ENCODE results near the gene OR5K2. TPM values are rescaled to one million over a fixed set of nuclear protein-coding genes. Genes with fewer than 3 reads are reported as not detected.
A peak's percentile ranks its signal among the peaks of the same experiment; 100 is the strongest.

Gene OR5K2
- total RNA-seq (2014; rRNA removed; shearing (Covaris generic)): 0.12 TPM in 1 of 2 replicates, not detected in the other

DNA sequence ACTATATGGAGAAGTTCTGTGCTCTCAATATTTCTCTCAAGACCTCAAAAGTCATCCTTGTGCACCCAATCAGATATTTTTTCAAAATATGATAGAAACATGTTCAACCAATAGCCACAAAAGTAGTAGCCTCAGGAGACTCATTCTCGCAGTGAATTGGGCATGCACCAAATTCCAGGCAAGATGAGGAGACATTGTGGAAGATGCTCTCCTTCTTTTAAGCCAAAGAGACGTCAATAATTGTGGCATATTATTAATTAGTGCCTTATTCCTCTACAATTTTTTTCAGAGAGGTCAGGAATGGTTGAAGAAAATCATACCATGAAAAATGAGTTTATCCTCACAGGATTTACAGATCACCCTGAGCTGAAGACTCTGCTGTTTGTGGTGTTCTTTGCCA is at the start of gene OR5K2:
Gene OR5K2 (plus strand): TSS at position 301 of the 400 bp plus-strand sequence. CDS start 0 bp downstream, at position 301.
- H3K4me3 ChIP-seq: no peak within 1 kb of the TSS

GRCh38 chr3:98449606-98450193 is 47.8 kb upstream of the OR5K2 start:
- Histone ChIP-seq H3K27ac (no peak overlapping the region), H3K27me3 (no peaks in the 10 kb centered on the region), H3K4me1 (no peaks in the 10 kb centered on the region), H3K36me3 (no peaks in the 10 kb centered on the region), H3K4me3 (no peak overlapping the region), H3K9me3 (replicated peaks) (no peaks in the 10 kb centered on the region; the same call in 1 of the 2 replicates)
- DNase-seq: no peak

More for the DNA sequence above, at the start of gene OR5K2:
- Histone ChIP-seq H3K4me1 (peaks cover 6% of the 10 kb centered on the region), H3K27ac (no peak within 1 kb of the TSS), H3K9me3 (replicated peaks) (no peaks in the 10 kb centered on the region), H3K27me3 (no peaks in the 10 kb centered on the region), H3K36me3 (no peaks in the 10 kb centered on the region)
- no peak for DNase-seq

DNA sequence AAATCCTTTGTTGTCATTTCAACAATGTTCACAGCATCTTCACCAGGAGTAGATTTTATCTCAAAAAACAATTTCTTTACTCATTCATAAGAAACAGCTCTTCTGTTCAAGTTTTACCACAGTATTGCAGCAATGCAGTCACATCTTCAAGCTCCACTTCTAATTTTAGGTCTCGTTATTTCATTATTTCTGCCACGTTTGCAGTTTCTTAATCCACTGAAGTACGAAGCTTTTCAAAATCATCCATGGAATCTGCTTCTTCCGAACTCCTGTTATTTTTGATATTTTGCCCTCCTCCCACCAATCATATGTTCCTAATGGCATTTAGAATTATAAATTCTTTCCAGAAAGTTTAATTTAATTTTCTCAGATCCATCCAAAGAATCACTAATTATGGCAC is 47.1 kb upstream of the OR5K2 start:
- Histone ChIP-seq H3K9me3 (replicated peaks) (no peaks in the 10 kb centered on the region; the same call in 1 of the 2 replicates), H3K27me3 (no peaks in the 10 kb centered on the region), H3K4me1 (no peaks in the 10 kb centered on the region), H3K4me3 (no peak overlapping the region), H3K36me3 (no peaks in the 10 kb centered on the region), H3K27ac (no peak overlapping the region)
- no peak for DNase-seq

DNA sequence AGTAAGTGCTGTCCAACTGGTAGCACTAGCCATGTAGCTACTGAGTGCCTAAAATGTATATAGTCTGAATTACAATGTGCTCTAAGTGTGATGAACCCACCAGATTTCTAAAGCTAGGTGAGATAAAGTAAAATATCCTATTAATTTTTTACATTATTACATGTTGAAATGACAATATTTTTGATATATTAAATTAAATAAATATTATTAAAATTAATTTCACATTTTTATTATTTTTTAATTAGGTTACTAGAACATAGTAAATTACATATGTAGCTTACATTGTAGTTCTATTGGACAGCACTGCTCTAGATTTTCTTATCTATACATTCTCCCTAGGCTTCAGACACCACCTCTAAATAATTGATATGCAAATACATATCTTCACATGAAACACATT is 43.7 kb upstream of the OR5K2 start:
- H3K27me3 ChIP-seq: no peaks in the 10 kb centered on the region
- H3K27ac ChIP-seq: no peak overlapping the region
- no peaks in the 10 kb centered on the region for H3K4me1 ChIP-seq
- H3K9me3 ChIP-seq (replicated peaks): no peaks in the 10 kb centered on the region; the same call in 1 of the 2 replicates
- H3K36me3 ChIP-seq: no peaks in the 10 kb centered on the region
- no peak for DNase-seq
- H3K4me3 ChIP-seq: no peak overlapping the region

GRCh38 chr3:98454929-98455328 is 42.6 kb upstream of the OR5K2 start:
- Histone ChIP-seq H3K4me3 (no peak overlapping the region), H3K4me1 (no peaks in the 10 kb centered on the region), H3K27ac (no peak overlapping the region), H3K27me3 (no peaks in the 10 kb centered on the region), H3K9me3 (replicated peaks) (no peaks in the 10 kb centered on the region; the same call in 1 of the 2 replicates), H3K36me3 (no peaks in the 10 kb centered on the region)
- no peak for DNase-seq

GRCh38 chr3:98457543-98457942 is 39.9 kb upstream of the OR5K2 start:
- no peak overlapping the region for H3K27ac ChIP-seq
- DNase-seq: peak in 1 of 2 experiments; percentile 6
- H3K9me3 ChIP-seq (replicated peaks): no peaks in the 10 kb centered on the region; the same call in 1 of the 2 replicates

GRCh38 chr3:98460220-98460619 is 37.3 kb upstream of the OR5K2 start:
- no peaks in the 10 kb centered on the region for H3K36me3 ChIP-seq
- no peak for DNase-seq
- no peaks in the 10 kb centered on the region; the same call in 1 of the 2 replicates for H3K9me3 ChIP-seq (replicated peaks)
- no peak overlapping the region for H3K4me3 ChIP-seq
- H3K27ac ChIP-seq: no peak overlapping the region
- no peaks in the 10 kb centered on the region for H3K27me3 ChIP-seq
- no peaks in the 10 kb centered on the region for H3K4me1 ChIP-seq

More at GRCh38 chr3:98457543-98457942, 39.9 kb upstream of the OR5K2 start:
- Histone ChIP-seq H3K4me3 (no peak overlapping the region), H3K4me1 (no peaks in the 10 kb centered on the region), H3K27me3 (no peaks in the 10 kb centered on the region), H3K36me3 (no peaks in the 10 kb centered on the region)

- DNase-seq: no peak
- Histone ChIP-seq H3K27me3 (no peaks in the 10 kb centered on the region), H3K4me1 (no peaks in the 10 kb centered on the region), H3K9me3 (replicated peaks) (no peaks in the 10 kb centered on the region; the same call in 1 of the 2 replicates), H3K36me3 (no peaks in the 10 kb centered on the region), H3K4me3 (no peak within 1 kb of the TSS), H3K27ac (no peak within 1 kb of the TSS)
These were observed 34.6 kb upstream of the OR5K2 start, which contains the start of gene OR5K1 for GRCh38 chr3:98462901-98463300. Gene OR5K1 (plus strand): TSS chr3:98463201. CDS start chr3:98469577, 6,376 bp downstream.

- Histone ChIP-seq H3K27ac (no peak overlapping the region), H3K4me1 (no peaks in the 10 kb centered on the region), H3K9me3 (replicated peaks) (no peaks in the 10 kb centered on the region), H3K36me3 (no peaks in the 10 kb centered on the region), H3K4me3 (no peak overlapping the region), H3K27me3 (no peaks in the 10 kb centered on the region)
- DNase-seq: peak; percentile 34 to 50
These were observed 14.6 kb upstream of the OR5K2 start for GRCh38 chr3:98482717-98483482.

- Histone ChIP-seq H3K4me1 (no peaks in the 10 kb centered on the region), H3K9me3 (replicated peaks) (no peaks in the 10 kb centered on the region), H3K27me3 (no peaks in the 10 kb centered on the region), H3K4me3 (no peak overlapping the region), H3K36me3 (no peaks in the 10 kb centered on the region), H3K27ac (no peak overlapping the region)
- DNase-seq: no peak
These were observed 13.9 kb upstream of the OR5K2 start for GRCh38 chr3:98483626-98484025.

GRCh38 chr3:98500019-98500418 is 2.5 kb downstream of the OR5K2 start:
- Histone ChIP-seq H3K27me3 (no peaks in the 10 kb centered on the region), H3K4me1 (no peaks in the 10 kb centered on the region), H3K4me3 (no peak overlapping the region), H3K27ac (no peak overlapping the region), H3K36me3 (no peaks in the 10 kb centered on the region), H3K9me3 (replicated peaks) (no peaks in the 10 kb centered on the region)
- peak in 1 of 2 experiments; percentile 45 for DNase-seq

- H3K4me3 ChIP-seq: no peak overlapping the region
- H3K36me3 ChIP-seq: no peaks in the 10 kb centered on the region
- no peaks in the 10 kb centered on the region for H3K9me3 ChIP-seq (replicated peaks)
- H3K27ac ChIP-seq: no peak overlapping the region
- DNase-seq: no peak
- no peaks in the 10 kb centered on the region for H3K4me1 ChIP-seq
- no peaks in the 10 kb centered on the region for H3K27me3 ChIP-seq
These were observed 3.8 kb downstream of the OR5K2 start for GRCh38 chr3:98501270-98501669.

GRCh38 chr3:98501863-98502576 is 4.5 kb downstream of the OR5K2 start:
- no peaks in the 10 kb centered on the region for H3K9me3 ChIP-seq (replicated peaks)
- no peaks in the 10 kb centered on the region for H3K27me3 ChIP-seq
- no peaks in the 10 kb centered on the region for H3K4me1 ChIP-seq
- no peak overlapping the region for H3K27ac ChIP-seq
- DNase-seq: no peak
- no peak overlapping the region for H3K4me3 ChIP-seq
- no peaks in the 10 kb centered on the region for H3K36me3 ChIP-seq

DNA sequence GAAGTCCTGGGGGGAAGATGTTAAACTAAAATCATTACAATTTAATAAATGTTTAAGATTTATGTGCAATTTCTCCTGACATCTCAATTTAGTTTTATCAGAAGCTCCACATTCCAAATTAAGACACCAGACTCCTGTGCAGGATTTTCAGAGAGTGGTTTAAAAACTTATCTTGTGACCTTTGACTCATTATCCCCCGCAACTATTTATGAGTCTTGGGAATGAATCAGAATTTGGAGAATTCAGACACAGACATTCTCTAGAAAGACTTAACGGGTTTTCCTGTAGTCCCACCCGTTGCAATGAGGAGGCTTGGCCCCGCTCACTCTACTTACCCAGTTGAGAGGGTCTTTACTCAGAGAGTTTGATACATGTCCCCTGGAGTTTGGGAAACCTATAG is 7.1 kb downstream of the OR5K2 start:
- Histone ChIP-seq H3K9me3 (replicated peaks) (no peaks in the 10 kb centered on the region), H3K27ac (no peak overlapping the region), H3K4me3 (no peak overlapping the region), H3K4me1 (no peaks in the 10 kb centered on the region), H3K36me3 (no peaks in the 10 kb centered on the region), H3K27me3 (no peaks in the 10 kb centered on the region)
- no peak for DNase-seq

DNA sequence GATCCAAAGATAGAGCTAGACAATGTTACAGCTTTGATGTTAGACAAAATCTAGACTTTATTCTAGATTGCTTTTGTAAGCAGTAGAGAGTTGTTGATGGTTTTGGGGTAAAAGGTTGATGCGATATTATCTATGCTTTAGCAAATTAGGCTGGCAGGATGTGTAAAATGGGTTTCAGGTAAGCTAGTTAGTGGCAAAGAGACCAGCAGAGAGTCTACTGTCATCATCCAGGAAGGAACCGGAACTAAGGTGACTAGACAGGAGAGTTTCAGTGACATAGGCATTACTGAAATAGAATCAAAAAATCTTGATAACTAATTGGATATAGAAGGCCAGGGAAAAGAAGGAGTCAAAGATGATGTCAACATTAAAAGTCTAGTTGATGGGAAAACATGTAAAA is 11.1 kb downstream of the OR5K2 start:
- H3K9me3 ChIP-seq (replicated peaks): no peaks in the 10 kb centered on the region
- H3K36me3 ChIP-seq: no peaks in the 10 kb centered on the region
- H3K4me1 ChIP-seq: no peaks in the 10 kb centered on the region
- no peak overlapping the region for H3K4me3 ChIP-seq
- no peak overlapping the region for H3K27ac ChIP-seq
- DNase-seq: no peak
- H3K27me3 ChIP-seq: no peaks in the 10 kb centered on the region

Data from SJCRH30 (cell line).